ENCODE results near the gene GPR101.

DNA sequence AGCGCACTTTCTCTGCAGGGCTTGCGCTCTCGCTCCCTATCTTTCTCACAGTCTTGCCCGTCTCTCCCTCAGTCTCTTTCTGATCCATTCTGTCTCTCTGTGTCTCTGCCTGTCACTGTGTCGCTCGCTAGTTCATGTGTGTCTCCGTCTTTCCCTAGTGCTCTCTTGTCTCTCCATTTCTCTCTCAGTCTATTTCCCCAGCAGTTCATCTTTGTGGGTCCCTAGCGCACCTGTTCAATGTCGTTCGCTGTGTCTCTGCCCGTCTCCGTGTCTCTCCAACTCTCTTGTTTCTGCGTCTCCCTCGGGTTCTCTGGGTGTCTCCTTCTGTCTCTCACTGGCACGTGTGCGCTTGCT, 1.5 kb downstream of the GPR101 start:
- TF ChIP-seq, protein P1, sequence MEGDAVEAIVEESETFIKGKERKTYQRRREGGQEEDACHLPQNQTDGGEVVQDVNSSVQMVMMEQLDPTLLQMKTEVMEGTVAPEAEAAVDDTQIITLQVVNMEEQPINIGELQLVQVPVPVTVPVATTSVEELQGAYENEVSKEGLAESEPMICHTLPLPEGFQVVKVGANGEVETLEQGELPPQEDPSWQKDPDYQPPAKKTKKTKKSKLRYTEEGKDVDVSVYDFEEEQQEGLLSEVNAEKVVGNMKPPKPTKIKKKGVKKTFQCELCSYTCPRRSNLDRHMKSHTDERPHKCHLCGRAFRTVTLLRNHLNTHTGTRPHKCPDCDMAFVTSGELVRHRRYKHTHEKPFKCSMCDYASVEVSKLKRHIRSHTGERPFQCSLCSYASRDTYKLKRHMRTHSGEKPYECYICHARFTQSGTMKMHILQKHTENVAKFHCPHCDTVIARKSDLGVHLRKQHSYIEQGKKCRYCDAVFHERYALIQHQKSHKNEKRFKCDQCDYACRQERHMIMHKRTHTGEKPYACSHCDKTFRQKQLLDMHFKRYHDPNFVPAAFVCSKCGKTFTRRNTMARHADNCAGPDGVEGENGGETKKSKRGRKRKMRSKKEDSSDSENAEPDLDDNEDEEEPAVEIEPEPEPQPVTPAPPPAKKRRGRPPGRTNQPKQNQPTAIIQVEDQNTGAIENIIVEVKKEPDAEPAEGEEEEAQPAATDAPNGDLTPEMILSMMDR (conservative IDR thresholded peaks at IDR 0.05; ENCODE audit: low read length), result no peak
- no peak for TF ChIP-seq EZH2phosphoT487 (IDR thresholded peaks at IDR 0.05; ENCODE audit: borderline replicate concordance)

All from Loucy (cell line).